EH (cell line): ENCODE measurements around the gene CILP.
"Not testable (repeated sequence)": the region's sequence is repeated elsewhere in the genome, so short reads cannot be mapped to it uniquely, and the experiment has no call there.

Experiments
- DNase-seq: peaks from one replicate; pipeline ENCODE4 v3.0.0-alpha.2; 2015; ENCODE audit warnings: low read depth

The CILP gene

DNA sequence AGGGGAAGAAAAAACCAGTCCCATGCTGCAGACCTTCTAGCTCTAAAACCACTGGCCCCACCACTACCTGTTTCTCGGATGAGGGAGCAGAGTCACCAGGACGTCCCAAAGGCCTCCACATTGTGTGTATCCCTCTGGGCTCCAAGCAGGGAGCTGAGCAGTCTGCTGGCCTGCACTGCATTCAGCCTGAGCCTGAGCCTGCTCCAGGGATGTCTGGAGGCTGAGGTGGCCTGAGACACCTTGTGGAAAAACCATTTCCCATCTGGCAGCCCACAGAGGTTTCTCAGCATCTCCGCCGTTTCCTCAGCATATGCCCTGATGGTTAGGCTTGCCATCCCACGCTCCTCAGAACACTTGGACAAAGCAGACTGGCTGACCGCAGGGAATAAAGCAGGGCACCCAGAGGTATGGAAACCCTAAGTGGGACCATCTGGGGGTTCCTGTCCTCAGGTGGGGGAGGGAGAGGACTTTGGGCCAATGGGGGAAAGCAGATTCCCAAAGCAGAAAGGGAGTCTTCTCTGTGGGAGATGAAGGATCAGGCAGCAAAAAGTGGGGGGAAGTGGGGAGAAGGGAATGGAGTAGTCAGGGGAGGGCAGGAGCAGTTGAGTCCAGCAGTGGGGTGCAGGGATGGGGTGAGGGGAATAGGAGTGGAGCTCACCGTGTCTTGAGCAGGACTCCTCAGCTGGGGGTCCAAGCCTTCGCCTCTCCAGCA, at the start of gene CILP:
TSS of gene CILP (minus strand) at position 704 of the 712 bp plus-strand sequence. CDS start 1,718 bp downstream, outside the sequence.
- no peak for DNase-seq

DNA sequence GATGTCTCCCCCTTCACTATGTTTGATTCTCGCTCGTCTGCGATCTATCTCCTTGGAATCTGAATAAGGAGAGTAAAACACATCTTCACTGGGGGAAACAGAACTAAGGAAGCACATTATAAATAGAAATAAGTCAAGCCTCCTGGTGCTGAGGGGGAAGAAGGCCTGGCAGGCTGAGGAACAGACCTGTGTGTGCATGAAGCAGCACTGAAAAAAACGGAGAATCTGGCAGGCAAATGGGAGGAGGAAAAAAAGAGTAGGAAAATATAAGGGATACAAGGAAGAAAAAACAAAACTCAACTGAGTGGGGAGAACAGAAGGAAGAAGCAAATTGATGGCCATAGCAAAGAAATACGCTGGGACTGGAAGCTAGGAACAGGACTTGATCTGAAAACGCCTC, 49.7 kb upstream of the CILP start:
- no peak for DNase-seq

- no peak for DNase-seq
Measured at GRCh38 chr15:65259367-65259797, 48.1 kb upstream of the CILP start.

GRCh38 chr15:65258375-65259262, 47.3 kb upstream of the CILP start:
- peak; percentile 8 for DNase-seq

DNA sequence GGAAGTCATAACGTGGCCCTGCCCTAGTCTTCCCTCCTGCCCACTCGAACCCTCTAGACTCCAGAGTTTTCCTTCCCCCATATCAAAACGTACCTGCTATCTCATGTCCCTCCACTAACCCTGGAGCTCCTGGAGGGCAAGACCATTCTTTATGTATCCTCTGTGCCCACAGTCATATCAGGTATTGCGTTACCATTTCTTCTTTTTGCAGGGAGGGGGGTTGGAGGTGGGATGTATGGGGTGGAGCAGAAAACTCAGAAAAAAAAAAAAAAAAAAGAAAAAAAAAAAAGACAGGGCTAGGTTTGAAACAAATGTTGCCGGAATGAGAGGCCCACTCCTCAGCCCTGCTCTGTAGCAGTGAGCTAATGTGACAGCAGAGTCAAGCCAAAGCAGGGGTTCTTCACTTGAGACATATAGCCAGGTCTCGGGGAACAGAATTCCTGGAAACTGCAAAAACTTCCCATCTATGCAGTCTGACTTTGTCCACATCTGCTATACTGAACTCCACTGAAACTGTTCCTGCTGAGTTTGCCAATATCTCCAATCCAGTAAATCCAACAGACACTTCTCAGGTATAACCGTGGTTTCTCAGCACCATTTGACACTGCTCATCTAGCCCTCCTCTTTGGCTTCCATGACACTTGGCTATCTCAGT, 44.3 kb upstream of the CILP start:
- no peak for DNase-seq

DNA sequence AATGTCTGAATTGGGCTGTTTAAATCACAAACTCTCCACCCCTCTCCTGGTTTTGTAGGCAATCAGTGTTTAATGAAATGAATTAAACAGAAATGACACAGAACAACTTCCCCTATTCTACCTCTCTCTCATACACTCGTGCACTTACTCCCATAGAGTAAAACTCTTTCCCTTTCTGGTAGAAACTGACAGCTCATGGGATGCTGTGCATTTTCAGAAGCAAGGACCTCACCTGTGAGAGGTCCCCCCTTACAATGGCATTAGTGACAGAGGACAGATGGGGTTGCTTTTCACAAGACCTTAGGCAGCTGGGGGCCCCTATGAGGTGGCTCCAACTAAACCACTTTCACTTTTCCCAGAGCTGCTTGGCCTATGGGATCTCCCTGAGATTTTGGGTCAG, 43.5 kb upstream of the CILP start:
- DNase-seq = no peak

DNA sequence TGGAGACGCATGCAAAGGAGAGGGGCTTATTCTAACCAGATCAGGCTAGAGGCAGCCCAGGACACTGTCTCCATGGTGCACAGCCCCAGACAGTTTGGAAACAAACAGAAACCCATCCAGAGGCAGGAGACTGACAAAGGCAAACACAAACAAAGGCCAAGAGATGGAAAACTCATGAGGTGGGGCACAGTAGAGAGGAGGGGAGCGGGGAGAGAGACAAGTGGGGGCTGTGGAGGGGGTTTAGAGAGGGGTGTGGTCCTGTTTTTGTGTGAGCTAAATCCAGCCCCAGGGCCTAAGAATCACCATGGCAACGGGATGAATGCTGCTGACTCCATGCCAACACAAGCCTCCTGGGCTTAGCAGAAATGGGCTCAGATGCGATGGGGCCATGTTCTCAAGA, 43.1 kb upstream of the CILP start:
- DNase-seq = no peak

- DNase-seq = no peak
Measured at GRCh38 chr15:65249641-65250040, 38.4 kb upstream of the CILP start.

GRCh38 chr15:65248511-65249255, 37.4 kb upstream of the CILP start:
- no peak for DNase-seq

DNA sequence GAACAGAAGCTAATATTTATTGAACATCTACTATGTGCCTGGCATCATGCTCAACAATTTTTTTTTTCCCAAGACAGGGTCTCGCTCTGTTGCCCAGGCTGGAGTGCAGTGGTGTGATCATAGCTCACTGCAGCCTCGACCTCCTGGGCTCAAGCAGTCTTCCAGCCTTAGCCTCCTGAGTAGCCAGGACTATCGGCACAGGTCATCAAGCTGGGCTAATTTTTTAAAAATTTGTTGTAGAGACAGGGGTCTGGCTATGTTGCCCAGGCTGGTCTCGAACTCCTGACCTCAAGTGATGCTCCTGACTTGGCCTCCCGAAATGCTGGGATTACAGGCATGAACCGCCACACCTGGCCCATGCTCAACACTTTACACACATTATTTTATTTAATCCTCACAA, 35.7 kb upstream of the CILP start:
- no peak for DNase-seq

DNA sequence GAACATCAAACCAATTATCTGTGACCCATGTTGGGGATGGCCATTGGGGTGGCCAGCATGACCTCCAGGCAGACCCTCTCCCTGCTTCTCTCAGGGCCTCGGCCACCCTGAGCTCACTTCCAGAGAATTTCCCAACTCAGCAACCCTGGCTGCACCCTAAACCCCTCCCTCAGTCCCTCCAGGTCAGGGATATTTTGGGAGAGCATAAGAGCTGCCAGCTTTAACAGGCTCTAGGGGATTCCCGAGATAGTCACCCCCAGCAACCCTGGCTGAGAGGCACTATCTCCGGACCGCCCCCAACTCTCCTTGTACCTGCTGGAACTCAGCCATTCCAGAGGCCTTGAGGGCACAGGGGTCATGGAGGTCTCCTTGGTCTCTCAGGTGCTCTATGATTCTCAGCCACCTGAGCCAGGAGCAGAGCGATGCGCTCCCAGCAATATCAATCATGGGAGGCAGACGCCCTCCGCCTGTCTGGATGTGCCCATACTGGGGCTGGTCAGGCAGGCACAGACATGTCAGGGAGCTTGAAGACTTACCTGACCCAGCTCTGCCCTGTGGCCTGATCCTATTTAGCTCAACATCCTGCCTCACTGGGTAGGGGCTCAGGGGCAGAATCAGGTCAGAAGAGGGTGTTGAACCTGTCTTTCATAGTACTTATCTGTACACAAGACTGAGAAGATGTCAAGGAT, 34.9 kb upstream of the CILP start:
- no peak for DNase-seq

DNA sequence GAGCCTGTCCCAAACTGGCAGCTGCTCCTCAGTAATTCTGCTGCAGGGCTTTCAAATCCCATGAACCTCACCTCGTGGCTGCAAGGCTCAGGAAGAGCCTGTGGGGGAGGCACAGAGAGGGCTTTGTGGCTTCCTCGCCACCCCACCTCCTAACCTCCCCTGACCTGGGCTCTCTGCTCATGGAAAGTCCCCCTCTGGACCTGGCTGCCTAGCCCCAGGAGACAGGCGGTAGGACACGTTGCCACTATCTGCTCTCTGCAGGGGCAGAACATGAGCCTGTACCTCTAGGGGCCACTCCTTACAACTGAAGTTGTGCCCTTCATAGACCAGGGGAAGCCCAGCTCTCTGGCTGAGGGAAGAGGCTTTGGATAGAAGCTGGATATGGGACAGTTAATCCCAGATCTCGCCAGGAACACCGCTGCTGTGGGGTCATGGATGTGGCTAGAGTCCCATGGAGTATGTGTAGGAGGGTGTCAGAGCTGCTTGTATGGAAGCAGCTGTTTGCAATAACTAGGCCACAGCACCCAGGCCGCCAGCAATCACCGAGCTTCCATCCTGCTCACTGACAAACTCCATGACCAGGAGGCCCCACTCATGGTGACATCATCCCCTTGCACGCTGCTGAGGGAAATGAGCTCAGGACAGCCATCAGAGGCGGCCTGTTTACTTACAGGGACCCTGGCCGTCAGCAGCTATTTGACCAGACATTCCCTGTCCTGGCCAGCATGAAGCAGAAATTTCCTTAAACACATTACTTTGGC, 34.0 kb upstream of the CILP start:
- peak; percentile 29 for DNase-seq

GRCh38 chr15:65244638-65245037, 33.4 kb upstream of the CILP start:
- no peak for DNase-seq

- not testable (repeated sequence) for DNase-seq
Measured at GRCh38 chr15:65236443-65236842, 25.2 kb upstream of the CILP start.

- DNase-seq = no peak
Measured at GRCh38 chr15:65233696-65234095, 22.4 kb upstream of the CILP start.

DNA sequence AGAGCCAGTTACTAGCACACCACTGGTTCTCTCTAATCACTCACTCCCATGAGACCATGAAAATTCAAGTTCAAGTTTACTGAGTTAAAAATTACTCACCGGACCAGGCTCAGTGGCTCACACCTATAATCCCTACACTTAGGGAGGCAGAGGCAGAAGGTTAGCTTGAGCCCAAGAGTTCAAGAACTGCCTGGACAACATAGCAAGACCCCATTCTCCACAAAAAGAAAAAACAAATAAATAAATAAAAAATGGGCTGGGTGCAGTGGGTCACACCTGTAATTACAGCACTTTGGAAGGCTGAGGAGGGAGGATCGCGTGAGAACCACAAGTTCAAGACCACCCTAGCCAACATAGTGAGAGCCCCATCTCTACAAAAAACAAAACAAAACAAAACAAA, 21.2 kb upstream of the CILP start:
- DNase-seq = no peak

DNA sequence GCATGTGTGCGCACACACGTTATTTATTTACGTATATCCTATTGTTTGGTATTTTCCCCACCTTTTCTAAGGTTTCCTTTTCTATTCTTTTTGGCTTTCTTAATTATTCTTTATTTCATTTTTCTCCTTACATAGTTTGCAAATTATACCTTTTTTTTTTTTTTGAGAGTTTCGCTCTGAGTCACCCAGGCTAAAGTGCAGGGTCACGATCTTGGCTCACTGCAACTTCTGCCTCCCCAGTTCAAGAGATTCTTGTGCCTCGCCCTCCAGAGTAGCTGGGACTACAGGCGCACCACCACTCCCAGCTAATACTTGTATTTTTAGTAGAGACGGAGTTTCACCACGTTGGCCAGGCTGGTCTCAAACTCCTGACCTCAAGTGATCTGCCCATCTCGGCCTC, 20.0 kb upstream of the CILP start:
- DNase-seq = no peak

DNA sequence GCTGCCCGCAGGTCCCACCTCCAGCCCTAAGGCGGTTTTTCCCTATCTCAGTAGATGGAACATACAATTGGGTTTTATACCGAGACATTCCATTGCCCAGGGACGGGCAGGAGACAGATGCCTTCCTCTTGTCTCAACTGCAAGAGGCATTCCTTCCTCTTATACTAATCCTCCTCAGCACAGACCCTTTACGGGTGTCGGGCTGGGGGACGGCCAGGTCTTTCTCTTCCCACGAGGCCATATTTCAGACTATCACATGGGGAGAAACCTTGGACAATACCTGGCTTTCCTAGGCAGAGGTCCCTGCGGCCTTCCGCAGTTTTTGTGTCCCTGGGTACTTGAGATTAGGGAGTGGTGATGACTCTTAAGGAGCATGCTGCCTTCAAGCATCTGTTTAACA, 15.6 kb upstream of the CILP start:
- DNase-seq = not testable (repeated sequence)

- DNase-seq = no peak
Measured at GRCh38 chr15:65226221-65226620, 14.9 kb upstream of the CILP start.

GRCh38 chr15:65223996-65224395, 12.7 kb upstream of the CILP start:
- no peak for DNase-seq

DNA sequence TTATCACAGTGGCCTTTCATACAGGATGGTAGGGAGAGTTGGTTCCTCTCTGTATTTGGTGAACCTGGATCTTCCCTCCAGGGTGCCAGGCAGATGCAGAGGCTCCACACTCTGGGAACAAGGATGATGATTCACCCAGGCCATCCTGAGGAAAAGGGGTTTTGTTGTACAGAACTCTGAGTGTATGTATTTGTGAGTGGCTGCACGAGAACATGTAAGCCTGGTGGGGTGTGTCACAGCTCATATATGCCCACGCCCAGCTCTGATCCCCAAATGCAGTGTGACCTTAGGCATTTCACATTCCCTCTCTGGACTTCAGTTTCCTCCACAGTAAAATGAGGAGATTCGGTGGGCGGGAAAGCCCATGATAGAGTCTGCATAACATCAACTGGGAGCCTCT, 11.6 kb upstream of the CILP start:
- DNase-seq = no peak
